DOHH2 (cell line): Measurements from ENCODE around the gene LRMDA.

Experiments used
- CTCF ChIP-seq: fragments of 200-600 bp; sonication (generic); IDR thresholded peaks from one replicate; pipeline ENCODE4 v1.5.1; 2014; ENCODE audit warnings: antibody characterized with exemption, mild to moderate bottlenecking, low read depth, low read length; ENCODE audit not compliant: poor library complexity, severe bottlenecking
- EZH2phosphoT487 ChIP-seq: fragments of 200-600 bp; sonication (generic); IDR thresholded peaks from 2 replicates; pipeline ENCODE4 v1.6.1; 2017; ENCODE audit warnings: borderline replicate concordance, mild to moderate bottlenecking, antibody characterized with exemption, low read length, moderate library complexity, mixed read lengths

DNA sequence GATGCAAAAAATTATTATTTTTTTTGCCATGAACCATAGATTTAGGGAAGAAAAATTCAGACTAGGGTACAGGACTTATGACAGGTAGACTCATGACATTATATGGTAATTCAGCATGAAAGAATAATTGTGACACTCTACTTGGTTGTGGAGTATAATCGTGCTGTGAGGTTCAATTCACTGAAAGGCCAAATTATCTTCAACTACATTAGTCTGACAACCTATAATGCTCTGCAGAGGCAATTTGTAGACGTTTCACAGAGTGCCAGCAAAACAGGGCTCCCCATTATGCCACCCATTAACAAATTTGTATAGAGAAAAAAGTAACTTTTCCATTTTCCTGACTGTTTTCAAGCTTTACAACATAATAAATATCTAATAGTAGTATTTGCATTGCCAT lies 292.6 kb downstream of the LRMDA start:
- no peak for TF ChIP-seq CTCF
- TF ChIP-seq EZH2phosphoT487: no peak
